Measurements from ENCODE around the gene MTUS2. TPM values are rescaled to one million over a fixed set of nuclear protein-coding genes. Genes with fewer than 3 reads are reported as not detected.
"Not testable (repeated sequence)": the region's sequence is repeated elsewhere in the genome, so short reads cannot be mapped to it uniquely, and the experiment has no call there.

The MTUS2 gene
- total RNA-seq, 1 donor = 0.36 TPM

GRCh38 chr13:29204651-29205050 is 384.5 kb downstream of the MTUS2 start:
- Histone ChIP-seq H2AFZ (ENCODE audit: low read length) (no peak overlapping the region), H3K4me1 (ENCODE audit: insufficient read depth, low read length) (no peaks in the 10 kb centered on the region), H3K27me3 (ENCODE audit: insufficient read depth, low read length) (no peaks in the 10 kb centered on the region), H3K4me2 (ENCODE audit: insufficient read depth, low read length) (no peak overlapping the region), H3K36me3 (ENCODE audit: insufficient read depth, low read length) (no peaks in the 10 kb centered on the region), H3K79me2 (ENCODE audit: insufficient read depth, low read length) (no peaks in the 10 kb centered on the region), H3K9me3 (ENCODE audit: low read depth, low read length) (no peaks in the 10 kb centered on the region), H4K20me1 (ENCODE audit: insufficient read depth, low read length) (no peaks in the 10 kb centered on the region), H3K27ac (ENCODE audit: low read depth, low read length) (no peak overlapping the region), H3K4me3 (ENCODE audit: insufficient read depth, low read length) (no peak overlapping the region)
- DNase-seq (ENCODE audit: insufficient read length, low spot score, missing footprints) = no peak
- TF ChIP-seq, protein P1, sequence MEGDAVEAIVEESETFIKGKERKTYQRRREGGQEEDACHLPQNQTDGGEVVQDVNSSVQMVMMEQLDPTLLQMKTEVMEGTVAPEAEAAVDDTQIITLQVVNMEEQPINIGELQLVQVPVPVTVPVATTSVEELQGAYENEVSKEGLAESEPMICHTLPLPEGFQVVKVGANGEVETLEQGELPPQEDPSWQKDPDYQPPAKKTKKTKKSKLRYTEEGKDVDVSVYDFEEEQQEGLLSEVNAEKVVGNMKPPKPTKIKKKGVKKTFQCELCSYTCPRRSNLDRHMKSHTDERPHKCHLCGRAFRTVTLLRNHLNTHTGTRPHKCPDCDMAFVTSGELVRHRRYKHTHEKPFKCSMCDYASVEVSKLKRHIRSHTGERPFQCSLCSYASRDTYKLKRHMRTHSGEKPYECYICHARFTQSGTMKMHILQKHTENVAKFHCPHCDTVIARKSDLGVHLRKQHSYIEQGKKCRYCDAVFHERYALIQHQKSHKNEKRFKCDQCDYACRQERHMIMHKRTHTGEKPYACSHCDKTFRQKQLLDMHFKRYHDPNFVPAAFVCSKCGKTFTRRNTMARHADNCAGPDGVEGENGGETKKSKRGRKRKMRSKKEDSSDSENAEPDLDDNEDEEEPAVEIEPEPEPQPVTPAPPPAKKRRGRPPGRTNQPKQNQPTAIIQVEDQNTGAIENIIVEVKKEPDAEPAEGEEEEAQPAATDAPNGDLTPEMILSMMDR (IDR thresholded peaks at IDR 0.05; ENCODE audit: extremely low read depth, low read depth, low read length) = no peak

GRCh38 chr13:29210676-29211075 is 390.5 kb downstream of the MTUS2 start:
- Histone ChIP-seq H3K79me2 (ENCODE audit: insufficient read depth, low read length) (no peaks in the 10 kb centered on the region), H3K36me3 (ENCODE audit: insufficient read depth, low read length) (no peaks in the 10 kb centered on the region), H3K4me2 (ENCODE audit: insufficient read depth, low read length) (no peak overlapping the region), H3K27ac (ENCODE audit: low read depth, low read length) (no peak overlapping the region), H3K4me3 (ENCODE audit: insufficient read depth, low read length) (no peak overlapping the region), H3K9me3 (ENCODE audit: low read depth, low read length) (no peaks in the 10 kb centered on the region), H3K4me1 (ENCODE audit: insufficient read depth, low read length) (no peaks in the 10 kb centered on the region), H4K20me1 (ENCODE audit: insufficient read depth, low read length) (no peaks in the 10 kb centered on the region), H3K27me3 (ENCODE audit: insufficient read depth, low read length) (no peaks in the 10 kb centered on the region), H2AFZ (ENCODE audit: low read length) (no peak overlapping the region)
- TF ChIP-seq, protein P1 (IDR thresholded peaks at IDR 0.05; ENCODE audit: extremely low read depth, low read depth, low read length) = no peak
- DNase-seq (ENCODE audit: insufficient read length, low spot score, missing footprints) = no peak

- not testable (repeated sequence) for H4K20me1 ChIP-seq (ENCODE audit: insufficient read depth, low read length); H3K27me3 ChIP-seq (ENCODE audit: insufficient read depth, low read length); DNase-seq (ENCODE audit: insufficient read length, low spot score, missing footprints); H3K27ac ChIP-seq (ENCODE audit: low read depth, low read length); H3K79me2 ChIP-seq (ENCODE audit: insufficient read depth, low read length); H3K4me1 ChIP-seq (ENCODE audit: insufficient read depth, low read length); H2AFZ ChIP-seq (ENCODE audit: low read length); H3K4me2 ChIP-seq (ENCODE audit: insufficient read depth, low read length); H3K4me3 ChIP-seq (ENCODE audit: insufficient read depth, low read length); H3K36me3 ChIP-seq (ENCODE audit: insufficient read depth, low read length); H3K9me3 ChIP-seq (ENCODE audit: low read depth, low read length)
Observed at GRCh38 chr13:29211162-29211561, 391.0 kb downstream of the MTUS2 start.

DNA sequence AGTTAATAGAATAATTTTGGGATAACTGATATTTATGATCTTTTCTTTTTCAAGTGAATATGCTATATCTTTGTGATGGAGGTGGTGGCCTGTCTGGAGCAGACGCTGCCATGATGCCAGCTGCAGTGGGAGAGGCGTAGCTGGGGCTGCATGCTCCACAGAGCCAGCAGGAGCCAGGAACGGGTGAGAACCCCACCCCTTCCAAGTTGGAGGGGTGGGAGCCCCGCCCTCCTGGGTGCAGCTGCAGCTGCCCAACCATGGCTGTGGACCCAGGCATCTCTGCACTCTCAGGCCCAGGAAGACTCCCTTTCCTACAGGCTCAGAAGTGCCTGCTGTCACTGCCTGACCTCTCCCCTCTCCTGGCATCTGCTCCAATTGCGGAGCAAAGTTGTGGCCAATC is 402.3 kb downstream of the MTUS2 start:
- peaks cover 6% of the 10 kb centered on the region for H3K9me3 ChIP-seq (ENCODE audit: low read depth, low read length)
- no peak overlapping the region for H2AFZ ChIP-seq (ENCODE audit: low read length)
- H4K20me1 ChIP-seq (ENCODE audit: insufficient read depth, low read length) = no peaks in the 10 kb centered on the region
- no peak overlapping the region for H3K4me2 ChIP-seq (ENCODE audit: insufficient read depth, low read length)
- no peak overlapping the region for H3K27ac ChIP-seq (ENCODE audit: low read depth, low read length)
- H3K36me3 ChIP-seq (ENCODE audit: insufficient read depth, low read length) = no peaks in the 10 kb centered on the region
- TF ChIP-seq, protein P1 (IDR thresholded peaks at IDR 0.05; ENCODE audit: extremely low read depth, low read depth, low read length) = no peak
- H3K27me3 ChIP-seq (ENCODE audit: insufficient read depth, low read length) = no peaks in the 10 kb centered on the region
- DNase-seq (ENCODE audit: insufficient read length, low spot score, missing footprints) = no peak
- H3K79me2 ChIP-seq (ENCODE audit: insufficient read depth, low read length) = no peaks in the 10 kb centered on the region
- H3K4me1 ChIP-seq (ENCODE audit: insufficient read depth, low read length) = no peaks in the 10 kb centered on the region
- no peak overlapping the region for H3K4me3 ChIP-seq (ENCODE audit: insufficient read depth, low read length)

All from osteoblast (primary cell).